ENCODE results near the gene NEURL1. TPM values are rescaled to one million over a fixed set of nuclear protein-coding genes. Genes with fewer than 3 reads are reported as not detected.

NEURL1 gene
- total and polyA plus RNA-seq, 2 donors (not counting 1 experiment from before 2014, with no cell fraction given), result 0.30 to 0.57 TPM

GRCh38 chr10:103487410-103487708 is 6.1 kb upstream of the NEURL1 start:
- Histone ChIP-seq H3K4me3 (ENCODE audit: control extremely low read depth in 1 of 5, extremely low read depth in 1 of 5, insufficient read depth in 1 of 5, low read depth in 2 of 5, low read length in 4 of 5) (no peak overlapping the region), H3K4me2 (replicated peaks; ENCODE audit: low read depth, low read length, poor library complexity, severe bottlenecking) (no peak overlapping the region), H3K36me3 (replicated peaks in 1 of 2; ENCODE audit: control extremely low read depth in 1 of 2, control insufficient read depth in 1 of 2, extremely low read depth in 1 of 2, insufficient read depth in 2 of 2, low read length in 1 of 2) (no peaks in the 10 kb centered on the region), H3K27me3 (replicated peaks in 1 of 4; ENCODE audit: control extremely low read depth in 1 of 4, control insufficient read depth in 3 of 4, insufficient read depth in 4 of 4, low read length in 3 of 4) (peaks cover 0 to 5% (median 0%) of the 10 kb centered on the region in 4 experiments), H3K9me3 (ENCODE audit: control extremely low read depth in 1 of 3, control insufficient read depth in 2 of 3, insufficient read depth in 1 of 3, low read length in 2 of 3) (no peaks in the 10 kb centered on the region), H2AFZ (ENCODE audit: insufficient read depth, low read depth, low read length, poor library complexity, severe bottlenecking) (no peak overlapping the region), H3K9ac (ENCODE audit: low read length) (no peak overlapping the region), H3K4me1 (ENCODE audit: control insufficient read depth in 2 of 2, insufficient read depth in 2 of 2, low read length in 2 of 2) (peaks cover 10 to 17% of the 10 kb centered on the region in 2 donors), H4K20me1 (ENCODE audit: control insufficient read depth, insufficient read depth, low read length, poor library complexity, severe bottlenecking) (no peaks in the 10 kb centered on the region), H3K27ac (ENCODE audit: low read length in 2 of 2) (no peak overlapping the region), H3K79me2 (ENCODE audit: control insufficient read depth, insufficient read depth, low read length) (no peaks in the 10 kb centered on the region)
- Mint-ChIP-seq H3K4me1 (peaks cover 21% of the 10 kb centered on the region), H3K9me3 (ENCODE audit: insufficient read depth) (no peaks in the 10 kb centered on the region), H3K27me3 (peaks cover 11% of the 10 kb centered on the region), H3K27ac (no peak overlapping the region), H3K4me3 (no peak overlapping the region)
- TF ChIP-seq EZH2 (IDR thresholded peaks at IDR 0.05; ENCODE audit: borderline replicate concordance, insufficient read depth, low read depth, low read length, poor library complexity, severe bottlenecking), result no peak
- no peak for TF ChIP-seq CTCF (IDR thresholded peaks at IDR 0.05)
- no peak for DNase-seq
- 86% methylated on average over 1 of the region's 2 CpGs for WGBS (ENCODE audit: insufficient coverage)
- ATAC-seq (ENCODE audit: low read depth), result no peak
- ChIA-PET POLR2A (interaction anchor here (0.7 kb wide), 1 partner anchor 70 kb away, joined by 4 read pairs; no protein-coding TSS in a partner anchor), CTCF (interaction anchor here (3.2 to 12.2 kb wide), 3 partner anchors 35 to 71 kb away, joined by 25 to 345 read pairs (median 34); partner anchors contain the start of gene CALHM2)
- intact Hi-C loops (cut with micrococcal nuclease), result loop anchor here (10.0 kb wide), 1 partner anchor 653 kb away; the partner anchor contains the start of gene CYP17A1

GRCh38 chr10:103490986-103491314 is 2.6 kb upstream of the NEURL1 start:
- peaks cover 0 to 2% (median 0%) of the 10 kb centered on the region in 3 donors for H3K9me3 ChIP-seq (ENCODE audit: control extremely low read depth in 1 of 3, control insufficient read depth in 2 of 3, insufficient read depth in 1 of 3, low read length in 2 of 3)
- intact Hi-C loops (cut with micrococcal nuclease), result loop anchor here (5.0 kb wide), 1 partner anchor 101 kb away; no protein-coding TSS in a partner anchor
- H3K4me3 ChIP-seq (ENCODE audit: control extremely low read depth in 1 of 5, extremely low read depth in 1 of 5, insufficient read depth in 1 of 5, low read depth in 2 of 5, low read length in 4 of 5), result no peak overlapping the region
- H3K27me3 Mint-ChIP-seq, result peaks cover 38% of the 10 kb centered on the region
- H3K4me1 ChIP-seq (ENCODE audit: control insufficient read depth in 2 of 2, insufficient read depth in 2 of 2, low read length in 2 of 2), result peaks cover 25 to 26% of the 10 kb centered on the region in 2 donors
- H3K27me3 ChIP-seq (replicated peaks in 1 of 4; ENCODE audit: control extremely low read depth in 1 of 4, control insufficient read depth in 3 of 4, insufficient read depth in 4 of 4, low read length in 3 of 4), result peaks cover 0 to 32% (median 24%) of the 10 kb centered on the region in 4 experiments
- WGBS (ENCODE audit: insufficient coverage), result no CpG with 5 or more reads among the region's 1 CpG
- POLR2A ChIA-PET, result interaction anchor here (0.7 to 0.8 kb wide), 2 partner anchors 34 to 515 kb away, joined by 3 to 7 read pairs; no protein-coding TSS in a partner anchor
- peak overlapping the region; percentile 48 for H3K4me2 ChIP-seq (replicated peaks; ENCODE audit: low read depth, low read length, poor library complexity, severe bottlenecking)
- H3K4me3 Mint-ChIP-seq, result no peak overlapping the region
- TF ChIP-seq CTCF (IDR thresholded peaks at IDR 0.05), result no peak
- no peak for TF ChIP-seq EZH2 (IDR thresholded peaks at IDR 0.05; ENCODE audit: borderline replicate concordance, insufficient read depth, low read depth, low read length, poor library complexity, severe bottlenecking)
- no peak overlapping the region for H3K27ac Mint-ChIP-seq
- no peaks in the 10 kb centered on the region for H3K9me3 Mint-ChIP-seq (ENCODE audit: insufficient read depth)
- H3K4me1 Mint-ChIP-seq, result peaks cover 34% of the 10 kb centered on the region
- CTCF ChIA-PET, result interaction anchor here (0.5 to 12.2 kb wide), 8 partner anchors 8 to 775 kb away, joined by 3 to 345 read pairs (median 5); no protein-coding TSS in a partner anchor
- DNase-seq, result no peak
- no peak overlapping the region for H3K9ac ChIP-seq (ENCODE audit: low read length)
- H3K36me3 ChIP-seq (replicated peaks in 1 of 2; ENCODE audit: control extremely low read depth in 1 of 2, control insufficient read depth in 1 of 2, extremely low read depth in 1 of 2, insufficient read depth in 2 of 2, low read length in 1 of 2), result no peaks in the 10 kb centered on the region
- peak overlapping the region; percentile 19 to 24 for H3K27ac ChIP-seq (ENCODE audit: low read length in 2 of 2)
- ATAC-seq (ENCODE audit: low read depth), result peak; percentile 29
- H2AFZ ChIP-seq (ENCODE audit: insufficient read depth, low read depth, low read length, poor library complexity, severe bottlenecking), result no peak overlapping the region
- no peaks in the 10 kb centered on the region for H4K20me1 ChIP-seq (ENCODE audit: control insufficient read depth, insufficient read depth, low read length, poor library complexity, severe bottlenecking)
- H3K79me2 ChIP-seq (ENCODE audit: control insufficient read depth, insufficient read depth, low read length), result no peaks in the 10 kb centered on the region
